ENCODE results near the gene SCART1. TPM values are rescaled to one million over a fixed set of nuclear protein-coding genes. Genes with fewer than 3 reads are reported as not detected.

SCART1 gene
- total RNA-seq, 1 experiment from 2014 or later = 0.50 TPM

DNA sequence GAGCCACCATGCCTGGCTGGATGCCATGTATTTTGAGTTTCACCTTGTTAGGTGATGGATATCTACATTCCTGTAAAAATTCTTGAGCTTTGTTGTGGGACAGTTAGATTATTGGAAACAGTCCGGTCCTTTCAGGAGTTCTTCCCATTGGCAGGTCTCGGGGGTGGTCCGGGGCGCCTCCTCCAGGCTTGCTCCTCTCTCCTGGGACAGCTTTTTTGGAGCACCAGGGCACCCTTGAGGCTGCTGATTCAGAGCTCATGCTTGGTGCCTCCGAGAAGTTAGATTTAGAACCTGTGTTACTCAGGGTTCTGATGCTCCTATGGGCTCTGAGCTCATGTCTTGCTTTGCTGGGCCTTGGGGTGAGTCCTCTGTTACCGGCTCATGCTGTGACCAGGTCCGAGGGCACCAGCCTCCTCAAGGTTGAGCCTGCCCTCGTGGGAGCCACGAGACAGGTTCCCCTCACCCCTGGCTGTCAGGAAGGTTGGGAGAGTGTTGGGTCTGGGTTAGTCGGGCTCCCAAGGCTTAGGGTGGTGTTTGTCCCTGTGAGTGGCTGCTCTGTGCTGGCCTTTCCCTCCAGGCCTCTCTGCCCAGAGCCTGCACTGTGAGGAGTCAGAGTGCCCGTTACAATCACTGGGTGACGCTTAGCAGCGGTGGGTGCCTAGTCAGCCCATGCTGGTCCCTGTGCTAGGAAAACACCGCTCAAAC lies 35.3 kb upstream of the SCART1 start:
- peaks cover 12 to 19% of the 10 kb centered on the region in 2 experiments for H3K9me3 Mint-ChIP-seq
- no peak overlapping the region for H2BK5ac ChIP-seq (ENCODE audit: insufficient read length, low read length)
- no peak overlapping the region for H3K9ac ChIP-seq (ENCODE audit: extremely low read depth, insufficient read length, low read length)
- DNase-seq = no peak
- H3K27ac ChIP-seq (ENCODE audit: insufficient read length, low read depth, low read length) = no peak overlapping the region
- H3K14ac ChIP-seq (ENCODE audit: insufficient read depth, low read length) = no peak overlapping the region; the same call in 1 of the 2 replicates
- no peak overlapping the region for H3K56ac ChIP-seq (ENCODE audit: insufficient read length, low read depth, low read length)
- H3T11ph ChIP-seq (ENCODE audit: low read length) = no peak overlapping the region
- H3K18ac ChIP-seq (ENCODE audit: insufficient read length, low read depth, low read length) = no peak overlapping the region
- no peak overlapping the region for H4K8ac ChIP-seq (replicated peaks; ENCODE audit: insufficient read length, low read depth, low read length)
- no peak overlapping the region for H4K91ac ChIP-seq (ENCODE audit: insufficient read length, low read depth, low read length)
- no peak overlapping the region for H2BK120ac ChIP-seq (ENCODE audit: low read depth, low read length, poor library complexity, severe bottlenecking)
- H3K4me1 Mint-ChIP-seq = no peaks in the 10 kb centered on the region
- no CpG with 5 or more reads among the region's 14 CpGs for WGBS (ENCODE audit: extremely low coverage, insufficient read length, low lambda C conversion rate)
- H3K4me2 ChIP-seq (ENCODE audit: insufficient read depth, insufficient read length, low read length) = no peak overlapping the region
- peak overlapping the region in 1 of 3 experiments; percentile 67; a peak in 2 of 7 replicates for H3K27ac Mint-ChIP-seq
- no peaks in the 10 kb centered on the region for H3K79me2 ChIP-seq (ENCODE audit: insufficient read depth, low read length)
- H3K23me2 ChIP-seq (ENCODE audit: insufficient read length, low read depth, low read length, poor library complexity, severe bottlenecking) = peaks cover 1% of the 10 kb centered on the region
- H2BK12ac ChIP-seq (ENCODE audit: insufficient read length, low read depth, low read length) = no peak overlapping the region
- TF ChIP-seq, protein P1, sequence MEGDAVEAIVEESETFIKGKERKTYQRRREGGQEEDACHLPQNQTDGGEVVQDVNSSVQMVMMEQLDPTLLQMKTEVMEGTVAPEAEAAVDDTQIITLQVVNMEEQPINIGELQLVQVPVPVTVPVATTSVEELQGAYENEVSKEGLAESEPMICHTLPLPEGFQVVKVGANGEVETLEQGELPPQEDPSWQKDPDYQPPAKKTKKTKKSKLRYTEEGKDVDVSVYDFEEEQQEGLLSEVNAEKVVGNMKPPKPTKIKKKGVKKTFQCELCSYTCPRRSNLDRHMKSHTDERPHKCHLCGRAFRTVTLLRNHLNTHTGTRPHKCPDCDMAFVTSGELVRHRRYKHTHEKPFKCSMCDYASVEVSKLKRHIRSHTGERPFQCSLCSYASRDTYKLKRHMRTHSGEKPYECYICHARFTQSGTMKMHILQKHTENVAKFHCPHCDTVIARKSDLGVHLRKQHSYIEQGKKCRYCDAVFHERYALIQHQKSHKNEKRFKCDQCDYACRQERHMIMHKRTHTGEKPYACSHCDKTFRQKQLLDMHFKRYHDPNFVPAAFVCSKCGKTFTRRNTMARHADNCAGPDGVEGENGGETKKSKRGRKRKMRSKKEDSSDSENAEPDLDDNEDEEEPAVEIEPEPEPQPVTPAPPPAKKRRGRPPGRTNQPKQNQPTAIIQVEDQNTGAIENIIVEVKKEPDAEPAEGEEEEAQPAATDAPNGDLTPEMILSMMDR (conservative IDR thresholded peaks at IDR 0.05) = no peak
- H2BK20ac ChIP-seq (ENCODE audit: low read depth, low read length, poor library complexity, severe bottlenecking) = no peak overlapping the region
- H3K4me1 ChIP-seq (ENCODE audit: insufficient read depth, low read length) = no peaks in the 10 kb centered on the region
- H3K79me1 ChIP-seq (ENCODE audit: insufficient read depth, low read depth, low read length, poor library complexity, severe bottlenecking) = no peaks in the 10 kb centered on the region
- no peak overlapping the region for H2BK15ac ChIP-seq (ENCODE audit: low read depth, low read length)
- peaks cover 4% of the 10 kb centered on the region for H4K20me1 ChIP-seq (ENCODE audit: control insufficient read depth, insufficient read depth, insufficient read length)
- H3K4me3 Mint-ChIP-seq = no peak overlapping the region
- no peak overlapping the region for H2AK5ac ChIP-seq (ENCODE audit: insufficient read length, low read length)
- H2AFZ ChIP-seq (ENCODE audit: low read length) = no peak overlapping the region
- H4K5ac ChIP-seq (ENCODE audit: insufficient read length, low read depth, low read length) = no peak overlapping the region
- peaks cover 6% of the 10 kb centered on the region for H3K9me3 ChIP-seq (ENCODE audit: control insufficient read depth, low read depth, low read length)
- peaks cover 7% of the 10 kb centered on the region for H3K27me3 Mint-ChIP-seq (ENCODE audit: low read depth)
- H3K4ac ChIP-seq (ENCODE audit: low read depth, low read length) = no peak overlapping the region
- no peaks in the 10 kb centered on the region for H3K27me3 ChIP-seq (ENCODE audit: insufficient read depth, low read length)
- H3K36me3 Mint-ChIP-seq (ENCODE audit: insufficient read depth in 1 of 3, low read depth in 3 of 3) = peaks cover 26 to 39% (median 39%) of the 10 kb centered on the region in 3 experiments
- H3K23ac ChIP-seq (ENCODE audit: insufficient read length, low read depth, low read length) = no peak overlapping the region

Data from H9 (cell line).